H1 (cell line): Measurements from ENCODE around the gene GLP1R. TPM values are rescaled to one million over a fixed set of nuclear protein-coding genes. Genes with fewer than 3 reads are reported as not detected.

Source experiments
- CTCF ChIA-PET: fragments of 300-600 bp; sonication (Branson Sonifier 250); formaldehyde crosslinking; loops from one replicate; lab custom pipeline; 2021; ENCODE audit not compliant: partially characterized antibody; lab: Charles Lee
- POLR2A ChIA-PET: fragments of 300-600 bp; sonication (Branson Sonifier 250); formaldehyde crosslinking; loops from one replicate; lab custom pipeline; 2021; ENCODE audit warnings: inconsistent platforms; ENCODE audit not compliant: partially characterized antibody; lab: Charles Lee
- DNase-seq, 2 experiments: peaks; one replicate each; pipeline versions ENCODE4 v3.0.0 to v3.0.0-alpha.2; 2010 to 2022; ENCODE audit warnings: low spot score in 2 of 2, low read depth in 1 of 2, mixed read lengths in 1 of 2
- FAIRE-seq: peaks from 2 replicates; lab custom pipeline; 2011; peaks lifted over from hg19 to GRCh38; lab: Jason Lieb, UNC
- H2AFZ ChIP-seq: 2 replicates; pipeline ENCODE4 v1.8.1; 2012; ENCODE audit warnings: low read length, inconsistent platforms
- H2AK5ac ChIP-seq: 2 replicates; pipeline ENCODE4 v1.6.1; 2013; ENCODE audit warnings: low read depth, low read length
- H2BK120ac ChIP-seq: replicated peaks from 2 replicates; pipeline ENCODE3; 2013; ENCODE audit warnings: low read depth, low read length, inconsistent platforms
- H2BK12ac ChIP-seq: 2 replicates; pipeline ENCODE4 v1.6.1; 2013; ENCODE audit warnings: low read depth, low read length
- H2BK15ac ChIP-seq: 2 replicates; pipeline ENCODE4 v1.6.1; 2013; ENCODE audit warnings: low read length
- H2BK20ac ChIP-seq: 2 replicates; pipeline ENCODE4 v1.6.1; 2013; ENCODE audit warnings: low read length
- H2BK5ac ChIP-seq: 2 replicates; pipeline ENCODE4 v1.6.1; 2013; ENCODE audit warnings: low read depth, low read length
- H3K14ac ChIP-seq: 2 replicates; pipeline ENCODE4 v1.6.1; 2013; ENCODE audit warnings: inconsistent platforms; ENCODE audit not compliant: insufficient read length
- H3K18ac ChIP-seq: 2 replicates; pipeline ENCODE4 v1.6.1; 2013; ENCODE audit warnings: low read length; ENCODE audit errors: extremely low read depth
- H3K23ac ChIP-seq: 2 replicates; pipeline ENCODE4 v1.6.1; 2013; ENCODE audit warnings: inconsistent platforms; ENCODE audit not compliant: insufficient read length
- H3K23me2 ChIP-seq: 2 replicates; pipeline ENCODE4 v1.6.1; 2013; ENCODE audit warnings: low read depth, low read length
- H3K27ac ChIP-seq: 2 replicates; pipeline ENCODE4 v1.6.1; 2011; ENCODE audit warnings: low read depth, low read length, inconsistent platforms
- H3K27me3 ChIP-seq, 4 experiments: replicated peaks in 1 of 4; 1 replicate in 1 of 4; 2 replicates in 3 of 4; pipeline versions ENCODE4 v1.6.1 to v1.8.1; 2011 to 2013; ENCODE audit warnings: low read length in 3 of 4, mild to moderate bottlenecking in 3 of 4, inconsistent platforms in 2 of 4, mixed read lengths in 2 of 4, moderate library complexity in 1 of 4; ENCODE audit not compliant: control insufficient read depth in 3 of 4, insufficient read depth in 3 of 4; ENCODE audit errors: extremely low read depth in 1 of 4
- H3K36me3 ChIP-seq, 4 experiments: 2 replicates each; pipeline versions ENCODE4 v1.6.1 to v1.8.1; 2011 to 2013; ENCODE audit warnings: mild to moderate bottlenecking in 4 of 4, low read length in 3 of 4, moderate library complexity in 2 of 4, control low read depth in 1 of 4, inconsistent platforms in 1 of 4; ENCODE audit not compliant: insufficient read depth in 4 of 4, control insufficient read depth in 2 of 4
- H3K4ac ChIP-seq: replicated peaks from 2 replicates; pipeline ENCODE3; 2013; ENCODE audit warnings: low read length, low read depth, mixed read lengths, inconsistent platforms; ENCODE audit not compliant: insufficient read length
- H3K4me1 ChIP-seq, 4 experiments: replicated peaks in 1 of 4; 1 replicate in 1 of 4; 2 replicates in 3 of 4; pipeline versions ENCODE4 v1.6.1 to v1.8.1; 2011 to 2013; ENCODE audit warnings: low read length in 3 of 4, inconsistent platforms in 2 of 4, mixed read lengths in 1 of 4; ENCODE audit not compliant: insufficient read depth in 4 of 4, control insufficient read depth in 3 of 4
- H3K4me2 ChIP-seq, 2 experiments: 2 replicates each; pipeline versions ENCODE4 v1.6.1 to v1.8.1; 2011 to 2013; ENCODE audit warnings: low read depth in 2 of 2, low read length in 2 of 2, control low read depth in 1 of 2, inconsistent platforms in 1 of 2, mild to moderate bottlenecking in 1 of 2; ENCODE audit not compliant: insufficient read depth in 1 of 2
- H3K4me3 ChIP-seq, 4 experiments: fragments of 200-600, 300-600 bp in 1 of 4; sonication (generic), shearing (Covaris generic), sonication (Bioruptor Twin) in 1 of 4; 2 replicates each; pipeline versions ENCODE4 v1.5.1 to v1.8.1; 2011 to 2016; ENCODE audit warnings: low read length in 4 of 4, low read depth in 3 of 4, control low read depth in 2 of 4, inconsistent platforms in 2 of 4, mild to moderate bottlenecking in 2 of 4, mixed read lengths in 1 of 4, moderate library complexity in 1 of 4; ENCODE audit not compliant: insufficient read depth in 2 of 4; ENCODE audit errors: extremely low read depth in 1 of 4
- H3K56ac ChIP-seq: replicated peaks from 2 replicates; pipeline ENCODE3; 2013; ENCODE audit warnings: low read depth, mild to moderate bottlenecking, mixed read lengths, low read length, inconsistent platforms; ENCODE audit not compliant: insufficient read length
- H3K79me1 ChIP-seq: 2 replicates; pipeline ENCODE4 v1.6.1; 2013; ENCODE audit warnings: low read depth, low read length, control low read depth
- H3K79me2 ChIP-seq, 2 experiments: 2 replicates each; pipeline versions ENCODE4 v1.6.1 to v1.8.1; 2012 to 2013; ENCODE audit warnings: low read length in 2 of 2, mild to moderate bottlenecking in 2 of 2, inconsistent platforms in 1 of 2; ENCODE audit not compliant: insufficient read depth in 2 of 2, control insufficient read depth in 1 of 2
- H3K9ac ChIP-seq, 4 experiments: replicated peaks in 1 of 4; 1 replicate in 1 of 4; 2 replicates in 3 of 4; pipeline versions ENCODE4 v1.6.1 to v1.8.1; 2011 to 2013; ENCODE audit warnings: low read depth in 3 of 4, low read length in 3 of 4, control low read depth in 2 of 4, mild to moderate bottlenecking in 2 of 4, moderate library complexity in 2 of 4, inconsistent platforms in 1 of 4; ENCODE audit errors: extremely low read depth in 1 of 4
- H3K9me3 ChIP-seq, 2 experiments: 2 replicates each; pipeline versions ENCODE4 v1.6.1 to v1.8.1; 2012 to 2013; ENCODE audit warnings: mild to moderate bottlenecking in 2 of 2, moderate library complexity in 2 of 2, control low read depth in 1 of 2, inconsistent platforms in 1 of 2, low read depth in 1 of 2, low read length in 1 of 2, mixed read lengths in 1 of 2; ENCODE audit not compliant: insufficient read depth in 2 of 2
- H4K20me1 ChIP-seq, 2 experiments: replicated peaks in 1 of 2; 2 replicates each; pipeline versions ENCODE3 to v1.8.1; 2011 to 2013; ENCODE audit warnings: inconsistent platforms in 2 of 2, low read length in 2 of 2, mild to moderate bottlenecking in 1 of 2; ENCODE audit not compliant: insufficient read depth in 2 of 2, control insufficient read depth in 1 of 2
- H4K5ac ChIP-seq: 2 replicates; pipeline ENCODE4 v1.6.1; 2013; ENCODE audit warnings: low read length, low read depth, mixed read lengths, inconsistent platforms; ENCODE audit not compliant: insufficient read length
- H4K8ac ChIP-seq: 2 replicates; pipeline ENCODE4 v1.8.0; 2013; ENCODE audit warnings: mild to moderate bottlenecking, moderate library complexity, low read length, inconsistent platforms; ENCODE audit not compliant: insufficient read depth; ENCODE audit errors: extremely low read depth
- H4K91ac ChIP-seq: replicated peaks from 2 replicates; pipeline ENCODE3; 2013; ENCODE audit warnings: low read length, mixed read lengths, inconsistent platforms; ENCODE audit not compliant: insufficient read length
- BRCA1 ChIP-seq: IDR thresholded peaks from 2 replicates; pipeline ENCODE4 v1.6.1; 2012; ENCODE audit warnings: low read depth, low read length, improper control_type of control experiment
- E2F6 ChIP-seq: IDR thresholded peaks from 2 replicates; pipeline ENCODE4 v1.6.1; 2012; ENCODE audit warnings: inconsistent platforms
- GTF2F1 ChIP-seq: IDR thresholded peaks from 2 replicates; pipeline ENCODE4 v1.6.1; 2012; ENCODE audit warnings: low read depth, low read length, improper control_type of control experiment, borderline replicate concordance
- HDAC6 ChIP-seq: IDR thresholded peaks from one replicate; pipeline ENCODE4 v1.7.1; 2012; ENCODE audit warnings: low read depth, mild to moderate bottlenecking, inconsistent platforms, low read length, moderate library complexity
- KDM5A ChIP-seq: fragments of 200-600 bp; IDR thresholded peaks from 2 replicates; pipeline ENCODE4 v1.7.1; 2012; ENCODE audit warnings: mild to moderate bottlenecking, low read length, inconsistent platforms, mixed read lengths
- RNF2 ChIP-seq: fragments of 200-900, 300-1000 bp; sonication (generic); IDR thresholded peaks from 2 replicates; pipeline ENCODE4 v1.7.1; 2016; ENCODE audit warnings: borderline replicate concordance, low read depth, mild to moderate bottlenecking, antibody characterized with exemption, low read length; ENCODE audit not compliant: poor library complexity, severe bottlenecking; ENCODE audit errors: missing control alignments
- SIN3A ChIP-seq, 2 experiments: IDR thresholded peaks in 1 of 2; conservative IDR thresholded peaks in 1 of 2; 2 replicates each; pipeline ENCODE4 v1.6.1; 2011 to 2012; ENCODE audit warnings: low read length in 2 of 2, improper control_type of control experiment in 1 of 2, low read depth in 1 of 2, mild to moderate bottlenecking in 1 of 2
- SIRT6 ChIP-seq: IDR thresholded peaks from one replicate; pipeline ENCODE4 v1.7.1; 2012; ENCODE audit warnings: low read length, inconsistent platforms
- WGBS, 2 experiments: shearing (Covaris generic) in 1 of 2; methylation state at CpG; one replicate each; pipeline versions ENCODE4 v1.1.6 to v1.1.7; 2013 to 2015; ENCODE audit warnings: low lambda C conversion rate in 2 of 2, mixed read lengths in 2 of 2, inconsistent platforms in 1 of 2, low coverage in 1 of 2, missing lambda C conversion rate in 1 of 2; ENCODE audit not compliant: insufficient replicate concordance in 2 of 2, insufficient coverage in 1 of 2, insufficient read length in 1 of 2; ENCODE audit errors: extremely low coverage in 1 of 2, missing lambda C conversion rate in 1 of 2; 5-methylcytosine and 5-hydroxymethylcytosine counted together
- polyA plus RNA-seq, 7 experiments: library from polyadenylated mRNA; depleted of rRNA in 3 of 7; stranded (reverse) in 5 of 7; unstranded in 2 of 7; fragments of >200 nt in 5 of 7; fragments of 200-250 nt in 2 of 7; gene quantifications; 1 replicate in 5 of 7; 2 replicates in 1 of 7; 4 replicates in 1 of 7; pipeline versions ENCODE4 v1.2.1 to v1.2.3, GENCODE V29; 2011 to 2013; ENCODE audit warnings: missing spikeins in 2 of 7, mixed read lengths in 2 of 7
- total RNA-seq: library from RNA; stranded (reverse); fragmentation: NEBNext Ultra II Directional; extraction: Animal tissue kit (Norgen Biotek cat#: 25700); gene quantifications from 2 replicates; pipeline ENCODE4 v1.2.1, GENCODE V29; 2021

GLP1R gene
- total and polyA plus RNA-seq, 2 of the 8 experiments (the other 6 are each of a cell fraction or from before 2014, with no cell fraction given): 2.6 to 2.7 TPM

- Histone ChIP-seq H3K23ac (no peak overlapping the region), H3K4ac (no peak overlapping the region), H4K8ac (no peak overlapping the region), H4K5ac (no peak overlapping the region), H4K91ac (no peak overlapping the region), H3K56ac (no peak overlapping the region), H3K9ac (no peak overlapping the region), H3K4me1 (peaks cover 0 to 10% (median 0%) of the 10 kb centered on the region in 4 experiments; a peak in 3 of 7 replicates), H3K27me3 (0 out of 7 replicates have a peak, but pooled peaks cover 0 to 5% (median 0%) of the 10 kb centered on the region in 4 experiments), H2BK120ac (no peak overlapping the region), H2BK5ac (no peak overlapping the region), H3K4me2 (no peak overlapping the region), H3K18ac (no peak overlapping the region), H3K79me2 (no peaks in the 10 kb centered on the region), H2AK5ac (no peak overlapping the region), H2AFZ (no peak overlapping the region), H3K9me3 (no peaks in the 10 kb centered on the region), H3K23me2 (no peaks in the 10 kb centered on the region), H4K20me1 (no peaks in the 10 kb centered on the region), H3K14ac (no peak overlapping the region), H3K27ac (no peak overlapping the region), H2BK20ac (no peak overlapping the region), H2BK12ac (no peak overlapping the region), H2BK15ac (no peak overlapping the region), H3K79me1 (no peaks in the 10 kb centered on the region), H3K4me3 (no peak overlapping the region), H3K36me3 (no peaks in the 10 kb centered on the region)
- POLR2A ChIA-PET: interaction anchor here (1.2 kb wide), 1 partner anchor 18 kb away, joined by 4 read pairs; no protein-coding TSS in a partner anchor
- CTCF ChIA-PET: interaction anchor here (0.6 to 3.5 kb wide), 9 partner anchors 9 to 81 kb away, joined by 3 to 11 read pairs (median 4); no protein-coding TSS in a partner anchor
- FAIRE-seq (no peak), DNase-seq (no peak)
- WGBS, 2 experiments: 87% methylated on average over 9 of the region's 9 CpGs; no CpG with 5 or more reads in 1 of the 2 experiments
- no peak for TF ChIP-seq BRCA1
- no peak for TF ChIP-seq HDAC6
- TF ChIP-seq KDM5A: no peak
- TF ChIP-seq SIN3A (conservative IDR thresholded peaks at IDR 0.05 in 1 of 2, IDR thresholded peaks at IDR 0.05 in 1 of 2; ENCODE audit: low read depth in 1 of 2, low read length in 2 of 2): no peak
- TF ChIP-seq GTF2F1: no peak
- no peak for TF ChIP-seq SIRT6
- TF ChIP-seq RNF2: no peak
- no peak for TF ChIP-seq E2F6
Observed at GRCh38 chr6:39076623-39077535, 28.3 kb downstream of the GLP1R start.
